Neural crest cell (in vitro differentiated cells): ENCODE results near the gene MICU1. TPM values are rescaled to one million over a fixed set of nuclear protein-coding genes. Genes with fewer than 3 reads are reported as not detected.
"Not testable (repeated sequence)": the region's sequence is repeated elsewhere in the genome, so short reads cannot be mapped to it uniquely, and the experiment has no call there.

Experiments
- DNase-seq: peaks from one replicate; pipeline ENCODE4 v3.0.0; 2021; ENCODE audit warnings: low read depth, mixed read lengths, low spot score
- H3K27ac Mint-ChIP-seq: one replicate; pipeline ENCODE4 v1.8.0; 2021; ENCODE audit warnings: mild to moderate bottlenecking, mixed read lengths; ENCODE audit not compliant: unreplicated experiment
- H3K27me3 Mint-ChIP-seq: 2 replicates; pipeline ENCODE4 v1.8.0; 2021; ENCODE audit warnings: low read depth, mild to moderate bottlenecking, mixed read lengths
- H3K36me3 Mint-ChIP-seq: 2 replicates; pipeline ENCODE4 v1.8.0; 2021; ENCODE audit warnings: low read depth, mild to moderate bottlenecking, mixed read lengths
- H3K4me1 Mint-ChIP-seq: 2 replicates; pipeline ENCODE4 v1.8.0; 2021; ENCODE audit warnings: mixed read lengths
- H3K4me3 Mint-ChIP-seq: one replicate; pipeline ENCODE4 v1.8.0; 2021; ENCODE audit warnings: mild to moderate bottlenecking, mixed read lengths
- H3K9me3 Mint-ChIP-seq: 2 replicates; pipeline ENCODE4 v1.8.0; 2021; ENCODE audit warnings: mixed read lengths
- total RNA-seq: library from RNA; stranded (reverse); gene quantifications from 2 replicates; pipeline ENCODE4 v1.2.1, GENCODE V29; 2021
- TF ChIP-seq, protein P1 (sequence below): fragments of 200-600 bp; sonication (generic); conservative IDR thresholded peaks from 2 replicates; pipeline ENCODE4 v1.5.0; 2021; ENCODE audit warnings: antibody characterized with exemption, mild to moderate bottlenecking

Gene MICU1
- total RNA-seq, 1 donor from 2014 or later, result 34.1 TPM

DNA sequence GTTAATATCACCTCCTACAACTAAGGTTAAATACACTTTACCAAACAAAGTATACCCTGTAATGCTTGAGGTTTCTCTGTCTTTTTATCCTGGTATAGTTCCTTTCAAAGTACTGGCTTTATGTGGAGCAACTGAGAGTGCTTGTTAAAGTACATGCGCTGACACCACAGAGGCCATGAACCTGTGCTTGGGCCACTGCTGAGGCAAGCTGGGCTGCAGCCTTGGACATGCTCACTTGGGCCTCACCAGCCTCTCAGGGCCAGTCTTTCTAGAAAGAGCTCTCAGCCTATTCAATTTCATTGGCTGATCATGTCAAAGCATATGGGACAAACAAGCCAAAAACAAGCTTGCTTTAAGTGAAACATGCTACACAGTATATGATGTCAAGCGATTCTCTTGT, 145.0 kb downstream of the MICU1 start:
- TF ChIP-seq, protein P1, sequence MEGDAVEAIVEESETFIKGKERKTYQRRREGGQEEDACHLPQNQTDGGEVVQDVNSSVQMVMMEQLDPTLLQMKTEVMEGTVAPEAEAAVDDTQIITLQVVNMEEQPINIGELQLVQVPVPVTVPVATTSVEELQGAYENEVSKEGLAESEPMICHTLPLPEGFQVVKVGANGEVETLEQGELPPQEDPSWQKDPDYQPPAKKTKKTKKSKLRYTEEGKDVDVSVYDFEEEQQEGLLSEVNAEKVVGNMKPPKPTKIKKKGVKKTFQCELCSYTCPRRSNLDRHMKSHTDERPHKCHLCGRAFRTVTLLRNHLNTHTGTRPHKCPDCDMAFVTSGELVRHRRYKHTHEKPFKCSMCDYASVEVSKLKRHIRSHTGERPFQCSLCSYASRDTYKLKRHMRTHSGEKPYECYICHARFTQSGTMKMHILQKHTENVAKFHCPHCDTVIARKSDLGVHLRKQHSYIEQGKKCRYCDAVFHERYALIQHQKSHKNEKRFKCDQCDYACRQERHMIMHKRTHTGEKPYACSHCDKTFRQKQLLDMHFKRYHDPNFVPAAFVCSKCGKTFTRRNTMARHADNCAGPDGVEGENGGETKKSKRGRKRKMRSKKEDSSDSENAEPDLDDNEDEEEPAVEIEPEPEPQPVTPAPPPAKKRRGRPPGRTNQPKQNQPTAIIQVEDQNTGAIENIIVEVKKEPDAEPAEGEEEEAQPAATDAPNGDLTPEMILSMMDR, result no peak
- H3K36me3 Mint-ChIP-seq, result no peaks in the 10 kb centered on the region
- no peak overlapping the region for H3K27ac Mint-ChIP-seq
- H3K4me3 Mint-ChIP-seq, result no peak overlapping the region
- H3K4me1 Mint-ChIP-seq, result no peaks in the 10 kb centered on the region
- H3K9me3 Mint-ChIP-seq, result no peaks in the 10 kb centered on the region
- no peaks in the 10 kb centered on the region for H3K27me3 Mint-ChIP-seq
- DNase-seq, result no peak

- Mint-ChIP-seq H3K27me3 (no peaks in the 10 kb centered on the region), H3K4me1 (peaks cover 1% of the 10 kb centered on the region), H3K4me3 (no peak overlapping the region), H3K27ac (no peak overlapping the region), H3K9me3 (no peaks in the 10 kb centered on the region), H3K36me3 (peaks cover 4% of the 10 kb centered on the region)
- TF ChIP-seq, protein P1, result no peak
- DNase-seq, result no peak
Observed at GRCh38 chr10:72477463-72477862, 148.4 kb downstream of the MICU1 start.

DNA sequence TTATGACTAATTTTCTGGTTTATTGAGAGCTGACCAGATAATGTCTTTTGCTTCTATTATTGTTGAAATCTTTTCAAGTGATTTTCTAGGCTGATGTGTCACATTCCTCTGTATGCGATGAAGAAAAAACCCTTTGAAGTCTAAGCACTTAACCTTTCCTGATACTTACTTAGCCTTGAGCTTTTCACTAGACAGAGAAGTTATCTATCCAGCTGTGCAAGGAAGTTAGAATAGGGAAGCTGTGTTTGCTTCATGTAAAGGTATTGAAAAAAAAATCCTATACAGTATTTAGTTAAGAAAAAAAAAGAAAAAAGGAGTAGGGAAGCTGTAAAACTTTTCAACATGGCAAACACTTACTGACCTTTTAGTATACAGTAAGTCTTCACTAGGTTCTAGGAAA, 153.6 kb downstream of the MICU1 start:
- H3K36me3 Mint-ChIP-seq, result peaks cover 14% of the 10 kb centered on the region
- H3K27ac Mint-ChIP-seq, result no peak overlapping the region

GRCh38 chr10:72470666-72471065, 155.2 kb downstream of the MICU1 start:
- no peaks in the 10 kb centered on the region for H3K27me3 Mint-ChIP-seq
- H3K4me3 Mint-ChIP-seq, result no peak overlapping the region
- peaks cover 15% of the 10 kb centered on the region for H3K4me1 Mint-ChIP-seq
- H3K36me3 Mint-ChIP-seq, result peaks cover 14% of the 10 kb centered on the region
- peaks cover 5% of the 10 kb centered on the region for H3K9me3 Mint-ChIP-seq
- TF ChIP-seq, protein P1, result no peak
- no peak for DNase-seq
- no peak overlapping the region for H3K27ac Mint-ChIP-seq

More for the DNA sequence above, 153.6 kb downstream of the MICU1 start:
- H3K4me3 Mint-ChIP-seq, result no peak overlapping the region
- H3K9me3 Mint-ChIP-seq, result peaks cover 5% of the 10 kb centered on the region
- H3K27me3 Mint-ChIP-seq, result no peaks in the 10 kb centered on the region
- DNase-seq, result no peak
- TF ChIP-seq, protein P1, result no peak
- peaks cover 8% of the 10 kb centered on the region for H3K4me1 Mint-ChIP-seq

DNA sequence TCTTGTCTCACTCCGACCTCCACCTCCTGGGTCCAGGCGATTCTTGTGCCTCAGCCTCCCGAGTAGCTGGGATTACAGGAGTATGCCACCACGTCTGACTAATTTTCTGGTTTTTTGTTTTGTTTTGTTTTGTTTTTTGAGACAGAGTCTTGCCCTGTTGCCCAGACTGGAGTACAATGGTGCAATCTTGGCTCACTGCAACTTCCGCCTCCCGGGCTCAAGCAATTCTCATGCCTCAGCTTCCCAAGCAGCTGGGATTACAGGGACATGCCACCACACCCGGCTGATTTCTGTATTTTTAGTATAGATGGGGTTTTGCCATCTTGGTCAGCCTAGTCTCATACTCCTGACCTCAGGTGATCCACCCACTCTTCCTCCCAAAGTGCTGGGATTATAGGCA, 158.8 kb downstream of the MICU1 start:
- H3K27me3 Mint-ChIP-seq, H3K4me3 Mint-ChIP-seq, DNase-seq, H3K27ac Mint-ChIP-seq, H3K9me3 Mint-ChIP-seq: not testable (repeated sequence)
- Mint-ChIP-seq H3K36me3 (peaks cover 10% of the 10 kb centered on the region), H3K4me1 (peaks cover 16% of the 10 kb centered on the region)

GRCh38 chr10:72466018-72466417, 159.9 kb downstream of the MICU1 start:
- peaks cover 10% of the 10 kb centered on the region for H3K36me3 Mint-ChIP-seq
- H3K4me1 Mint-ChIP-seq, result peaks cover 13% of the 10 kb centered on the region
- peaks cover 5% of the 10 kb centered on the region for H3K9me3 Mint-ChIP-seq
- TF ChIP-seq, protein P1, result no peak
- DNase-seq, result no peak
- no peak overlapping the region for H3K27ac Mint-ChIP-seq
- H3K4me3 Mint-ChIP-seq, result no peak overlapping the region
- H3K27me3 Mint-ChIP-seq, result no peaks in the 10 kb centered on the region
